HepG2 (cell line): ENCODE measurements around the gene DPEP3. TPM values are rescaled to one million over a fixed set of nuclear protein-coding genes. Genes with fewer than 3 reads are reported as not detected.

Experiments used
- CBX2 ChIP-seq, 2 experiments: fragments of 200-600 bp in 1 of 2; sonication (generic); formaldehyde crosslinking in 1 of 2; IDR thresholded peaks; 2 replicates each; pipeline versions ENCODE4 v1.7.0 to v1.8.1; 2018 to 2022; ENCODE audit warnings: low read depth in 2 of 2, low read length in 1 of 2, mild to moderate bottlenecking in 1 of 2, missing genetic modification reagents in 1 of 2
- HOXA7 ChIP-seq: sonication (generic); formaldehyde crosslinking; IDR thresholded peaks from 2 replicates; pipeline ENCODE4 v1.8.1; 2022; ENCODE audit warnings: mild to moderate bottlenecking, missing genetic modification reagents, moderate library complexity
- MBD4 ChIP-seq: IDR thresholded peaks from 2 replicates; pipeline ENCODE4 v1.6.1; 2012; ENCODE audit warnings: low read length, inconsistent platforms, borderline replicate concordance
- MEIS2 ChIP-seq: sonication (generic); formaldehyde crosslinking; IDR thresholded peaks from 2 replicates; pipeline ENCODE4 v1.9.0; 2021; ENCODE audit warnings: mild to moderate bottlenecking, missing genetic modification reagents
- NR2F1 ChIP-seq, 2 experiments: fragments of 450-650 bp in 1 of 2; formaldehyde crosslinking in 1 of 2; IDR thresholded peaks; 2 replicates each; pipeline versions ENCODE4 v1.5.0 to v1.6.1; 2016 to 2020; ENCODE audit warnings: mild to moderate bottlenecking in 1 of 2, missing compliant biosample characterization in 1 of 2, missing genetic modification reagents in 1 of 2, moderate library complexity in 1 of 2
- REL ChIP-seq: sonication (generic); formaldehyde crosslinking; conservative IDR thresholded peaks from 2 replicates; pipeline ENCODE4 v1.8.0; 2022; ENCODE audit warnings: mild to moderate bottlenecking, missing genetic modification reagents, moderate library complexity
- SATB2 ChIP-seq: sonication (generic); formaldehyde crosslinking; IDR thresholded peaks from 2 replicates; pipeline ENCODE4 v1.5.0; 2020; ENCODE audit warnings: missing genetic modification reagents
- SP140L ChIP-seq: sonication (generic); formaldehyde crosslinking; IDR thresholded peaks from 2 replicates; pipeline ENCODE4 v1.4.0; 2020; ENCODE audit warnings: missing genetic modification reagents, borderline replicate concordance
- TAF15 ChIP-seq: fragments of 200-400 bp; formaldehyde crosslinking; IDR thresholded peaks from one replicate; pipeline ENCODE4 v1.6.1; 2018; ENCODE audit warnings: mild to moderate bottlenecking, low read depth, low read length; ENCODE audit not compliant: poor library complexity, severe bottlenecking
- YY1 ChIP-seq: IDR thresholded peaks from 2 replicates; pipeline ENCODE4 v1.6.1; 2011; ENCODE audit warnings: low read length, low read depth, moderate library complexity, mild to moderate bottlenecking; ENCODE audit not compliant: insufficient read depth, insufficient replicate concordance
- ZBTB42 ChIP-seq: sonication (generic); formaldehyde crosslinking; IDR thresholded peaks from 2 replicates; pipeline ENCODE4 v1.5.0; 2020; ENCODE audit warnings: mild to moderate bottlenecking, missing genetic modification reagents
- ZNF274 ChIP-seq: sonication (generic); formaldehyde crosslinking; IDR thresholded peaks from 2 replicates; pipeline ENCODE4 v1.5.1; 2020; ENCODE audit warnings: mild to moderate bottlenecking, missing genetic modification reagents
- ZNF615 ChIP-seq: sonication (generic); formaldehyde crosslinking; IDR thresholded peaks from 2 replicates; pipeline ENCODE4 v1.5.0; 2020; ENCODE audit warnings: mild to moderate bottlenecking, missing genetic modification reagents, borderline replicate concordance
- ZSCAN29 ChIP-seq: sonication (generic); formaldehyde crosslinking; conservative IDR thresholded peaks from 2 replicates; pipeline ENCODE4 v1.4.0; 2020; ENCODE audit warnings: mild to moderate bottlenecking, missing genetic modification reagents
- polyA plus RNA-seq, 8 experiments: library from polyadenylated mRNA; depleted of rRNA in 3 of 8; stranded (reverse) in 7 of 8; unstranded in 1 of 8; fragments of >200 nt; fragmentation: Illumina TruSeq in 4 of 8; extraction: Trizol in 4 of 8; gene quantifications; 2 replicates each; pipeline versions ENCODE4 v1.2.1 to v1.2.3, GENCODE V29; 2011 to 2016; ENCODE audit warnings: low read depth in 4 of 8, missing spikeins in 1 of 8, mixed read lengths in 1 of 8; ENCODE audit not compliant: insufficient read depth in 1 of 8
- total RNA-seq, 5 experiments: library from RNA; depleted of rRNA; stranded (reverse); fragments of >200 nt; fragmentation: Illumina TruSeq; extraction: Trizol; gene quantifications; 2 replicates each; pipeline ENCODE4 v1.2.3, GENCODE V29; 2016; ENCODE audit warnings: low read depth in 1 of 5
- TF ChIP-seq, protein P1 (sequence below), 2 experiments: IDR thresholded peaks; 2 replicates each; pipeline ENCODE4 v1.6.1; 2011 to 2012; ENCODE audit warnings: low read length in 2 of 2, borderline replicate concordance in 1 of 2, low read depth in 1 of 2, mild to moderate bottlenecking in 1 of 2, moderate library complexity in 1 of 2
- TF ChIP-seq, protein P2 (sequence below): sonication (generic); formaldehyde crosslinking; IDR thresholded peaks from 2 replicates; pipeline ENCODE4 v1.4.0; 2020; ENCODE audit warnings: missing genetic modification reagents

Gene DPEP3
- total and polyA plus RNA-seq, 2 of the 13 experiments (the other 11 are each of a cell fraction or from before 2014, with no cell fraction given), result not detected

DNA sequence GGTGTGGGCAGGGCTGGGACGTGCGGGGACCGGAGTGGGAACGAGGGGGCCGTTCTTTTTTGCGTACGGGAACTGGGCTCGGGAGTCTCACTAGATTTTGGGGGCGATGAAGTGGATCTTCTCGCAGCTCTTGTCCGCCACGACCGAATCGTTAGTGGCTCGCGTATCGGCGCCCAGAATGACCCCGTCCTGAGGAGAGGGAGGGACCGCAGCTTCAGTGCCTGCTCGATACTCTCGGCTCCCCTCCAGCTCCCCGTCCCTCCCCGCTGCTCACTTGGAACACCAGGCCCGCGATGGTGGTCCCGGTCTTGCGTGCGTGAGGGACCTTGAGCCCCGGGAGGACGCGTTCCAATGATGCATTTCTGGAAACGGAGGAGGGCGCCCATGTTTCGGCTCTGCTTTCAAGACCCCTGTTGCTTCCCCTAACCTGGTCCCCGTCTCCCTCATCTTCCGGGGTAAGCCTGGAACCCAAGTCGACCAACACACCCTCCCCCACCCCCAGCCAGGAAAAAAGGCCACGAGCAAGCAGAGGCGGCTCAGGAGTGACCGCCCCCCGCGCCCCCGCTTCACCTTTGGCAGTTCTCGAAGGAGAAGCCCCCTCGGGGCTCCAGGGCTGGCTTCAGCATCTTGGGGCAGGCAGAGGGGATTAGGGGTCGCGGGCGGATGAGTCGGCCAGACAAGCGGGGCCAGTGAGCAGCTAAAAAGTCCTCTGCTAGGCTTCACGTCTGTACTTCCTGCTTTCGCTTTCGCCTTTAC lies 44.0 kb downstream of the DPEP3 start, which contains the start of gene PSMB10 (continued):
- TF ChIP-seq REL (CRISPR knock-in tag) (0 out of 2 replicates have a peak, but pooled peaks have one; percentile 2), YY1 (no peak), NR2F1 (CRISPR knock-in tag; IDR thresholded peaks at IDR 0.05) (no peak), MBD4 (no peak), HOXA7 (no peak), ZSCAN29 (CRISPR knock-in tag) (no peak), ZNF274 (CRISPR knock-in tag) (no peak), SP140L (CRISPR knock-in tag) (no peak), ZNF615 (CRISPR knock-in tag) (peak; percentile 90; the same call in 1 of the 2 replicates), CBX2 (IDR thresholded peaks at IDR 0.05; ENCODE audit: low read depth, low read length) (no peak), CBX2 (CRISPR knock-in tag; IDR thresholded peaks at IDR 0.05; ENCODE audit: low read depth) (no peak), ZBTB42 (CRISPR knock-in tag) (no peak), TAF15 (peak; percentile 44), SATB2 (CRISPR knock-in tag) (0 out of 2 replicates have a peak, but pooled peaks have one; percentile 32), MEIS2 (CRISPR knock-in tag) (no peak)
- TF ChIP-seq, protein P1, sequence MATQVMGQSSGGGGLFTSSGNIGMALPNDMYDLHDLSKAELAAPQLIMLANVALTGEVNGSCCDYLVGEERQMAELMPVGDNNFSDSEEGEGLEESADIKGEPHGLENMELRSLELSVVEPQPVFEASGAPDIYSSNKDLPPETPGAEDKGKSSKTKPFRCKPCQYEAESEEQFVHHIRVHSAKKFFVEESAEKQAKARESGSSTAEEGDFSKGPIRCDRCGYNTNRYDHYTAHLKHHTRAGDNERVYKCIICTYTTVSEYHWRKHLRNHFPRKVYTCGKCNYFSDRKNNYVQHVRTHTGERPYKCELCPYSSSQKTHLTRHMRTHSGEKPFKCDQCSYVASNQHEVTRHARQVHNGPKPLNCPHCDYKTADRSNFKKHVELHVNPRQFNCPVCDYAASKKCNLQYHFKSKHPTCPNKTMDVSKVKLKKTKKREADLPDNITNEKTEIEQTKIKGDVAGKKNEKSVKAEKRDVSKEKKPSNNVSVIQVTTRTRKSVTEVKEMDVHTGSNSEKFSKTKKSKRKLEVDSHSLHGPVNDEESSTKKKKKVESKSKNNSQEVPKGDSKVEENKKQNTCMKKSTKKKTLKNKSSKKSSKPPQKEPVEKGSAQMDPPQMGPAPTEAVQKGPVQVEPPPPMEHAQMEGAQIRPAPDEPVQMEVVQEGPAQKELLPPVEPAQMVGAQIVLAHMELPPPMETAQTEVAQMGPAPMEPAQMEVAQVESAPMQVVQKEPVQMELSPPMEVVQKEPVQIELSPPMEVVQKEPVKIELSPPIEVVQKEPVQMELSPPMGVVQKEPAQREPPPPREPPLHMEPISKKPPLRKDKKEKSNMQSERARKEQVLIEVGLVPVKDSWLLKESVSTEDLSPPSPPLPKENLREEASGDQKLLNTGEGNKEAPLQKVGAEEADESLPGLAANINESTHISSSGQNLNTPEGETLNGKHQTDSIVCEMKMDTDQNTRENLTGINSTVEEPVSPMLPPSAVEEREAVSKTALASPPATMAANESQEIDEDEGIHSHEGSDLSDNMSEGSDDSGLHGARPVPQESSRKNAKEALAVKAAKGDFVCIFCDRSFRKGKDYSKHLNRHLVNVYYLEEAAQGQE (IDR thresholded peaks at IDR 0.05; ENCODE audit: borderline replicate concordance in 1 of 2, low read depth in 1 of 2, low read length in 2 of 2), result no peak
- TF ChIP-seq, protein P2, sequence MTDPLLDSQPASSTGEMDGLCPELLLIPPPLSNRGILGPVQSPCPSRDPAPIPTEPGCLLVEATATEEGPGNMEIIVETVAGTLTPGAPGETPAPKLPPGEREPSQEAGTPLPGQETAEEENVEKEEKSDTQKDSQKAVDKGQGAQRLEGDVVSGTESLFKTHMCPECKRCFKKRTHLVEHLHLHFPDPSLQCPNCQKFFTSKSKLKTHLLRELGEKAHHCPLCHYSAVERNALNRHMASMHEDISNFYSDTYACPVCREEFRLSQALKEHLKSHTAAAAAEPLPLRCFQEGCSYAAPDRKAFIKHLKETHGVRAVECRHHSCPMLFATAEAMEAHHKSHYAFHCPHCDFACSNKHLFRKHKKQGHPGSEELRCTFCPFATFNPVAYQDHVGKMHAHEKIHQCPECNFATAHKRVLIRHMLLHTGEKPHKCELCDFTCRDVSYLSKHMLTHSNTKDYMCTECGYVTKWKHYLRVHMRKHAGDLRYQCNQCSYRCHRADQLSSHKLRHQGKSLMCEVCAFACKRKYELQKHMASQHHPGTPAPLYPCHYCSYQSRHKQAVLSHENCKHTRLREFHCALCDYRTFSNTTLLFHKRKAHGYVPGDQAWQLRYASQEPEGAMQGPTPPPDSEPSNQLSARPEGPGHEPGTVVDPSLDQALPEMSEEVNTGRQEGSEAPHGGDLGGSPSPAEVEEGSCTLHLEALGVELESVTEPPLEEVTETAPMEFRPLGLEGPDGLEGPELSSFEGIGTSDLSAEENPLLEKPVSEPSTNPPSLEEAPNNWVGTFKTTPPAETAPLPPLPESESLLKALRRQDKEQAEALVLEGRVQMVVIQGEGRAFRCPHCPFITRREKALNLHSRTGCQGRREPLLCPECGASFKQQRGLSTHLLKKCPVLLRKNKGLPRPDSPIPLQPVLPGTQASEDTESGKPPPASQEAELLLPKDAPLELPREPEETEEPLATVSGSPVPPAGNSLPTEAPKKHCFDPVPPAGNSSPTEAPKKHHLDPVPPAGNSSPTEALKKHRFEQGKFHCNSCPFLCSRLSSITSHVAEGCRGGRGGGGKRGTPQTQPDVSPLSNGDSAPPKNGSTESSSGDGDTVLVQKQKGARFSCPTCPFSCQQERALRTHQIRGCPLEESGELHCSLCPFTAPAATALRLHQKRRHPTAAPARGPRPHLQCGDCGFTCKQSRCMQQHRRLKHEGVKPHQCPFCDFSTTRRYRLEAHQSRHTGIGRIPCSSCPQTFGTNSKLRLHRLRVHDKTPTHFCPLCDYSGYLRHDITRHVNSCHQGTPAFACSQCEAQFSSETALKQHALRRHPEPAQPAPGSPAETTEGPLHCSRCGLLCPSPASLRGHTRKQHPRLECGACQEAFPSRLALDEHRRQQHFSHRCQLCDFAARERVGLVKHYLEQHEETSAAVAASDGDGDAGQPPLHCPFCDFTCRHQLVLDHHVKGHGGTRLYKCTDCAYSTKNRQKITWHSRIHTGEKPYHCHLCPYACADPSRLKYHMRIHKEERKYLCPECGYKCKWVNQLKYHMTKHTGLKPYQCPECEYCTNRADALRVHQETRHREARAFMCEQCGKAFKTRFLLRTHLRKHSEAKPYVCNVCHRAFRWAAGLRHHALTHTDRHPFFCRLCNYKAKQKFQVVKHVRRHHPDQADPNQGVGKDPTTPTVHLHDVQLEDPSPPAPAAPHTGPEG (CRISPR knock-in tag), result no peak; the same call in 1 of the 2 replicates
